GM21576 (cell line): ENCODE data around the gene PLXND1.
"Not testable (repeated sequence)": the region's sequence is repeated elsewhere in the genome, so short reads cannot be mapped to it uniquely, and the experiment has no call there.

ENCODE experiments used
- ATAC-seq: cut with Tn5 transposase; IDR thresholded peaks from one replicate; pipeline ENCODE4 v1.9.1; 2021; ENCODE audit warnings: mild to moderate bottlenecking, moderate library complexity; ENCODE audit not compliant: unreplicated experiment

Gene PLXND1

GRCh38 chr3:129606636-129607390 lies at the start of gene PLXND1:
Gene PLXND1 (minus strand): TSS chr3:129606676. CDS start chr3:129606639, 37 bp downstream.
- no peak for ATAC-seq

GRCh38 chr3:129655291-129655700 lies 48.8 kb upstream of the PLXND1 start:
- ATAC-seq = no peak

GRCh38 chr3:129654131-129654530 lies 47.7 kb upstream of the PLXND1 start:
- no peak for ATAC-seq

GRCh38 chr3:129653019-129653418 lies 46.5 kb upstream of the PLXND1 start:
- no peak for ATAC-seq

- no peak for ATAC-seq
Observed at GRCh38 chr3:129651435-129652202, 45.1 kb upstream of the PLXND1 start.

- no peak for ATAC-seq
Observed at GRCh38 chr3:129650256-129650872, 43.9 kb upstream of the PLXND1 start.

GRCh38 chr3:129648391-129648790 lies 41.9 kb upstream of the PLXND1 start:
- ATAC-seq = no peak

GRCh38 chr3:129645286-129645685 lies 38.8 kb upstream of the PLXND1 start:
- no peak for ATAC-seq

GRCh38 chr3:129644836-129645235 lies 38.4 kb upstream of the PLXND1 start:
- ATAC-seq = no peak

GRCh38 chr3:129641567-129642260 lies 35.2 kb upstream of the PLXND1 start:
- ATAC-seq = not testable (repeated sequence)

GRCh38 chr3:129640985-129641384 lies 34.5 kb upstream of the PLXND1 start:
- ATAC-seq = not testable (repeated sequence)

- ATAC-seq = no peak
Observed at GRCh38 chr3:129638481-129638880, 32.0 kb upstream of the PLXND1 start.

GRCh38 chr3:129636082-129636481 lies 29.6 kb upstream of the PLXND1 start:
- ATAC-seq = no peak

- ATAC-seq = no peak
Observed at GRCh38 chr3:129635656-129636055, 29.2 kb upstream of the PLXND1 start.

GRCh38 chr3:129633751-129634481 lies 27.4 kb upstream of the PLXND1 start:
- no peak for ATAC-seq

- no peak for ATAC-seq
Observed at GRCh38 chr3:129632977-129633376, 26.5 kb upstream of the PLXND1 start.

- no peak for ATAC-seq
Observed at GRCh38 chr3:129632556-129632955, 26.1 kb upstream of the PLXND1 start.

GRCh38 chr3:129632056-129632455 lies 25.6 kb upstream of the PLXND1 start:
- no peak for ATAC-seq

GRCh38 chr3:129629011-129629410 lies 22.5 kb upstream of the PLXND1 start:
- ATAC-seq = no peak

- no peak for ATAC-seq
Observed at GRCh38 chr3:129628169-129628522, 21.7 kb upstream of the PLXND1 start.
